A549 (cell line): ENCODE results near the gene CAPN11.

Experiments used
- CBX8 ChIP-seq: fragments of 200-600 bp; sonication (generic); IDR thresholded peaks from 2 replicates; pipeline ENCODE4 v1.6.1; 2016
- CTCF ChIP-seq: fragments of >200 bp; sonication (Bioruptor Twin); formaldehyde crosslinking; IDR thresholded peaks from 3 replicates; pipeline ENCODE4 v1.5.1; 2016
- EP300 ChIP-seq, 2 experiments: fragments of >200 bp; sonication (Bioruptor Twin); formaldehyde crosslinking; IDR thresholded peaks; 2 replicates in 1 of 2; 3 replicates in 1 of 2; pipeline ENCODE4 v1.6.1; 2016 to 2017
- HOXB13 ChIP-seq: fragments of 250-450 bp; sonication (Bioruptor Pico); IDR thresholded peaks from 2 replicates; pipeline ENCODE4 v1.5.0; 2020; ENCODE audit warnings: low read depth, mild to moderate bottlenecking, moderate library complexity
- KDM1A ChIP-seq: fragments of 200-600 bp; sonication (generic); IDR thresholded peaks from 2 replicates; pipeline ENCODE4 v1.6.1; 2016; ENCODE audit warnings: low read depth, mild to moderate bottlenecking
- MYC ChIP-seq: IDR thresholded peaks from 2 replicates; pipeline ENCODE4 v1.6.1; 2012; ENCODE audit warnings: mild to moderate bottlenecking, inconsistent platforms, low read length, improper control_type of control experiment, borderline replicate concordance
- POLR2A ChIP-seq: IDR thresholded peaks from 2 replicates; pipeline ENCODE4 v1.6.1; 2012; ENCODE audit warnings: mild to moderate bottlenecking, low read length
- RAD21 ChIP-seq, 2 experiments: fragments of >200 bp in 1 of 2; sonication (Bioruptor Twin) in 1 of 2; formaldehyde crosslinking in 1 of 2; IDR thresholded peaks in 1 of 2; conservative IDR thresholded peaks in 1 of 2; 2 replicates in 1 of 2; 3 replicates in 1 of 2; pipeline ENCODE4 v1.6.1; 2012 to 2018; ENCODE audit warnings: inconsistent platforms in 1 of 2
- RARB ChIP-seq: fragments of 250-450 bp; sonication (Bioruptor Pico); IDR thresholded peaks from 2 replicates; pipeline ENCODE4 v1.8.0; 2021; ENCODE audit warnings: mild to moderate bottlenecking, moderate library complexity
- SMC3 ChIP-seq: fragments of >200 bp; sonication (Bioruptor Twin); formaldehyde crosslinking; IDR thresholded peaks from 3 replicates; pipeline ENCODE4 v1.6.1; 2018; ENCODE audit warnings: inconsistent platforms
- ZFP36 ChIP-seq: fragments of 450-650 bp; IDR thresholded peaks from 2 replicates; pipeline ENCODE4 v1.6.1; 2014; ENCODE audit warnings: borderline replicate concordance; ENCODE audit not compliant: partially characterized antibody
- TF ChIP-seq, protein P1 (sequence below): IDR thresholded peaks from 2 replicates; pipeline ENCODE4 v1.6.1; 2012

GRCh38 chr6:44193307-44193910, 34.8 kb downstream of the CAPN11 start:
- TF ChIP-seq CTCF (no peak), EP300 (IDR thresholded peaks at IDR 0.05) (no peak), RARB (CRISPR knock-in tag) (no peak), HOXB13 (CRISPR knock-in tag) (no peak), KDM1A (no peak), ZFP36 (no peak), POLR2A (no peak), MYC (no peak), CBX8 (no peak), SMC3 (no peak), RAD21 (conservative IDR thresholded peaks at IDR 0.05 in 1 of 2, IDR thresholded peaks at IDR 0.05 in 1 of 2) (no peak)
- TF ChIP-seq, protein P1, sequence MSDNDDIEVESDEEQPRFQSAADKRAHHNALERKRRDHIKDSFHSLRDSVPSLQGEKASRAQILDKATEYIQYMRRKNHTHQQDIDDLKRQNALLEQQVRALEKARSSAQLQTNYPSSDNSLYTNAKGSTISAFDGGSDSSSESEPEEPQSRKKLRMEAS = no peak
